NB4 (cell line): Measurements from ENCODE around the gene ENOX1.

Experiments
- CTCF ChIP-seq: IDR thresholded peaks from one replicate; pipeline ENCODE4 v1.5.1; 2012; ENCODE audit warnings: low read depth, low read length
- POLR2A ChIP-seq: IDR thresholded peaks from 2 replicates; pipeline ENCODE4 v1.6.1; 2011; ENCODE audit warnings: mild to moderate bottlenecking; ENCODE audit not compliant: insufficient read length; ENCODE audit errors: extremely low read depth

GRCh38 chr13:43732726-43733125 is 54.0 kb downstream of the ENOX1 start:
- TF ChIP-seq POLR2A (no peak), CTCF (no peak)
